HEK293T (cell line): ENCODE results near the gene TNFSF8.

Experiments
- CTCF ChIA-PET: fragments of 350-600 bp; formaldehyde crosslinking; extraction: SDS; loops from one replicate; lab custom pipeline; 2021; ENCODE audit warnings: antibody characterized with exemption, inconsistent platforms; lab: Yijun Ruan, JAX
- POLR2A ChIA-PET: fragments of 350-600 bp; formaldehyde crosslinking; extraction: SDS; loops from one replicate; lab custom pipeline; 2020; ENCODE audit warnings: antibody characterized with exemption, inconsistent platforms; lab: Yijun Ruan, JAX
- DNase-seq: peaks from one replicate; pipeline ENCODE4 v3.0.0; 2012; ENCODE audit warnings: mixed read lengths; ENCODE audit errors: extremely low spot score
- ARNT ChIP-seq: fragments of 450-650 bp; IDR thresholded peaks from 2 replicates; pipeline ENCODE4 v1.6.1; 2017; ENCODE audit warnings: mild to moderate bottlenecking
- BHLHE40 ChIP-seq: fragments of 450-650 bp; IDR thresholded peaks from 2 replicates; pipeline ENCODE4 v1.6.1; 2016; ENCODE audit warnings: mild to moderate bottlenecking, moderate library complexity, borderline replicate concordance
- CTBP1 ChIP-seq: fragments of 450-650 bp; IDR thresholded peaks from 2 replicates; pipeline ENCODE4 v1.6.1; 2016; ENCODE audit warnings: borderline replicate concordance
- ELF4 ChIP-seq: fragments of 450-650 bp; IDR thresholded peaks from 2 replicates; pipeline ENCODE4 v1.6.1; 2017; ENCODE audit warnings: antibody characterized with exemption
- FOXA1 ChIP-seq: fragments of 450-650 bp; IDR thresholded peaks from 2 replicates; pipeline ENCODE4 v1.6.1; 2016; ENCODE audit warnings: mild to moderate bottlenecking
- FOXK2 ChIP-seq: fragments of 450-650 bp; IDR thresholded peaks from 2 replicates; pipeline ENCODE4 v1.6.1; 2016; ENCODE audit warnings: mild to moderate bottlenecking
- FOXM1 ChIP-seq: fragments of 450-650 bp; IDR thresholded peaks from 2 replicates; pipeline ENCODE4 v1.6.1; 2017; ENCODE audit warnings: mild to moderate bottlenecking, borderline replicate concordance
- HDGF ChIP-seq: fragments of 450-650 bp; IDR thresholded peaks from 2 replicates; pipeline ENCODE4 v1.6.1; 2017; ENCODE audit warnings: antibody characterized with exemption, borderline replicate concordance
- L3MBTL2 ChIP-seq: fragments of 450-650 bp; conservative IDR thresholded peaks from 2 replicates; pipeline ENCODE4 v1.6.1; 2016; ENCODE audit warnings: mild to moderate bottlenecking
- LEF1 ChIP-seq: fragments of 450-650 bp; IDR thresholded peaks from 2 replicates; pipeline ENCODE4 v1.6.1; 2017; ENCODE audit warnings: mild to moderate bottlenecking, borderline replicate concordance
- NFRKB ChIP-seq: fragments of 450-650 bp; IDR thresholded peaks from 2 replicates; pipeline ENCODE4 v1.6.1; 2016; ENCODE audit warnings: mild to moderate bottlenecking, moderate library complexity
- PKNOX1 ChIP-seq: fragments of 450-650 bp; IDR thresholded peaks from 2 replicates; pipeline ENCODE4 v1.6.1; 2016
- SP1 ChIP-seq: fragments of 450-650 bp; IDR thresholded peaks from 2 replicates; pipeline ENCODE4 v1.6.1; 2017
- SUZ12 ChIP-seq: fragments of 450-650 bp; IDR thresholded peaks from 2 replicates; pipeline ENCODE4 v1.6.1; 2016; ENCODE audit warnings: mild to moderate bottlenecking
- TARDBP ChIP-seq: fragments of 450-650 bp; IDR thresholded peaks from 2 replicates; pipeline ENCODE4 v1.6.1; 2016
- ZNF384 ChIP-seq: fragments of 450-650 bp; IDR thresholded peaks from 2 replicates; pipeline ENCODE4 v1.6.1; 2016

Gene TNFSF8

GRCh38 chr9:114954956-114955582, 24.7 kb upstream of the TNFSF8 start:
- ChIA-PET CTCF (interaction anchor here (0.6 kb wide), 1 partner anchor 292 kb away, joined by 4 read pairs; no protein-coding TSS in a partner anchor), POLR2A (no interaction called here)
- DNase-seq, result no peak
- TF ChIP-seq FOXA1, result no peak
- TF ChIP-seq BHLHE40, result no peak
- no peak for TF ChIP-seq NFRKB
- TF ChIP-seq SP1, result no peak
- no peak for TF ChIP-seq L3MBTL2
- no peak for TF ChIP-seq CTBP1
- no peak for TF ChIP-seq ZNF384
- TF ChIP-seq TARDBP, result no peak
- no peak for TF ChIP-seq PKNOX1
- TF ChIP-seq ARNT, result no peak
- no peak for TF ChIP-seq FOXK2
- TF ChIP-seq HDGF, result no peak
- TF ChIP-seq ELF4, result no peak
- no peak for TF ChIP-seq FOXM1

GRCh38 chr9:114953959-114954358, 23.6 kb upstream of the TNFSF8 start:
- ChIA-PET POLR2A (no interaction called here), CTCF (no interaction called here)
- TF ChIP-seq TARDBP (no peak), HDGF (no peak), L3MBTL2 (no peak), CTBP1 (no peak), PKNOX1 (no peak), ELF4 (no peak), SP1 (no peak), SUZ12 (no peak), FOXM1 (no peak), FOXA1 (no peak), LEF1 (no peak)
- DNase-seq, result no peak

- DNase-seq, result no peak
- TF ChIP-seq ELF4, result no peak
- no peak for TF ChIP-seq L3MBTL2
- no peak for TF ChIP-seq NFRKB
- no peak for TF ChIP-seq SUZ12
- TF ChIP-seq BHLHE40, result no peak
- TF ChIP-seq FOXA1, result no peak
- no peak for TF ChIP-seq FOXK2
- TF ChIP-seq ARNT, result no peak
- no peak for TF ChIP-seq HDGF
- ChIA-PET CTCF (interaction anchor here (0.6 kb wide), 1 partner anchor 505 kb away, joined by 3 read pairs; no protein-coding TSS in a partner anchor), POLR2A (no interaction called here)
Observed at GRCh38 chr9:114953046-114953445, 22.7 kb upstream of the TNFSF8 start.

GRCh38 chr9:114950761-114951160, 20.4 kb upstream of the TNFSF8 start:
- DNase-seq, result no peak
- POLR2A ChIA-PET, result no interaction called here
- CTCF ChIA-PET, result no interaction called here
- no peak for TF ChIP-seq ARNT

- ChIA-PET POLR2A (no interaction called here), CTCF (no interaction called here)
- no peak for DNase-seq
- no peak for TF ChIP-seq PKNOX1
- TF ChIP-seq SP1, result no peak
Observed at GRCh38 chr9:114947058-114947457, 16.7 kb upstream of the TNFSF8 start.

- CTCF ChIA-PET, result no interaction called here
- DNase-seq, result no peak
- TF ChIP-seq SUZ12 (no peak), BHLHE40 (no peak), TARDBP (no peak), PKNOX1 (no peak), FOXK2 (no peak), FOXM1 (no peak), SP1 (no peak), LEF1 (no peak), FOXA1 (no peak), ELF4 (no peak), ZNF384 (no peak)
Observed at GRCh38 chr9:114945616-114946412, 15.4 kb upstream of the TNFSF8 start.

More at GRCh38 chr9:114945616-114946412, 15.4 kb upstream of the TNFSF8 start:
- POLR2A ChIA-PET, result no interaction called here
